ENCODE data around the gene DUOXA2. TPM values are rescaled to one million over a fixed set of nuclear protein-coding genes. Genes with fewer than 3 reads are reported as not detected.

DUOXA2 gene
- total RNA-seq, 1 experiment from 2014 or later, result not detected

- TF ChIP-seq AR (CRISPR knock-in tag; IDR thresholded peaks at IDR 0.05) (0 out of 2 replicates have a peak, but pooled peaks have one; percentile 56), ERG (CRISPR knock-in tag; IDR thresholded peaks at IDR 0.05) (no peak), PRRX2 (CRISPR knock-in tag; IDR thresholded peaks at IDR 0.05) (peak; percentile 71; the same call in 1 of the 2 replicates), FOXP4 (CRISPR knock-in tag; IDR thresholded peaks at IDR 0.05) (peak; percentile 69; the same call in 1 of the 2 replicates), PRDM15 (CRISPR knock-in tag; IDR thresholded peaks at IDR 0.05) (peak; percentile 35; the same call in 1 of the 2 replicates)
Observed at GRCh38 chr15:45166834-45167630, 52.9 kb downstream of the DUOXA2 start (continued).

- ATAC-seq (no peak), DNase-seq (ENCODE audit: low spot score) (no peak)
- Mint-ChIP-seq H3K27ac (no peak overlapping the region; the same call in none of the 2 replicates), H3K4me3 (peak overlapping the region; percentile 57), H3K27me3 (ENCODE audit: low read depth) (no peaks in the 10 kb centered on the region; the same call in 1 of the 2 replicates), H3K4me1 (peaks cover 54% of the 10 kb centered on the region), H3K36me3 (no peaks in the 10 kb centered on the region), H3K9me3 (no peaks in the 10 kb centered on the region)
- ChIA-PET POLR2A (interaction anchor here (1.3 to 3.6 kb wide), 5 partner anchors 16 to 234 kb away, joined by 4 to 23 read pairs (median 5); partner anchors contain the start of gene SHF), CTCF (interaction anchor here (0.7 to 2.6 kb wide), 21 partner anchors 9 to 235 kb away, joined by 3 to 21 read pairs (median 5); partner anchors contain the start of genes DUOX2 and SHF)
- TF ChIP-seq RELA (CRISPR knock-in tag; IDR thresholded peaks at IDR 0.05; ENCODE audit: borderline replicate concordance), result no peak
- TF ChIP-seq CTCF (IDR thresholded peaks at IDR 0.05), result peak; percentile 8; the same call in 1 of the 2 replicates
Observed at GRCh38 chr15:45167631-45168205, 53.6 kb downstream of the DUOXA2 start.

Other genes starting within 250 kb of the DUOXA2 start
- not detected in 3 replicates for gene TERB2, start 157.6 kb upstream of the DUOXA2 start, total RNA-seq (2021)
- gene SORD, start 91.1 kb upstream of the DUOXA2 start, total RNA-seq (2021), result 46.2 to 48.9 TPM (median 46.4 TPM) in 3 replicates
- gene DUOX2, start 154 bp upstream of the DUOXA2 start, total RNA-seq (2021), result 0.13 to 0.27 TPM (median 0.14 TPM) in 3 replicates
- 0.09 to 0.62 TPM (median 0.50 TPM) in 3 replicates for gene DUOXA1, start 15.6 kb downstream of the DUOXA2 start, total RNA-seq (2021)
- 1.3 to 2.1 TPM (median 1.3 TPM) in 3 replicates for gene DUOX1, start 15.7 kb downstream of the DUOXA2 start, total RNA-seq (2021)
- 30.6 to 33.1 TPM (median 31.0 TPM) in 3 replicates for gene SHF, start 73.6 kb downstream of the DUOXA2 start, total RNA-seq (2021)
- 0.20 TPM in 1 of 3 replicates, not detected in the others for gene SLC28A2, start 137.9 kb downstream of the DUOXA2 start, total RNA-seq (2021)